ENCODE measurements around the gene RNF121.

RNF121 gene

GRCh38 chr11:72005347-72006260 lies 76.8 kb downstream of the RNF121 start:
- DNase-seq (ENCODE audit: low read depth in 2 of 2) = no peak

GRCh38 chr11:72006309-72007088 lies 77.7 kb downstream of the RNF121 start:
- no peak for DNase-seq (ENCODE audit: low read depth in 2 of 2)

- DNase-seq (ENCODE audit: low read depth in 2 of 2) = no peak
Measured at GRCh38 chr11:72007089-72007476, 78.2 kb downstream of the RNF121 start.

GRCh38 chr11:72007587-72007986 lies 78.7 kb downstream of the RNF121 start:
- no peak for DNase-seq (ENCODE audit: low read depth in 2 of 2)

- DNase-seq (ENCODE audit: low read depth in 2 of 2) = no peak
Measured at GRCh38 chr11:72008728-72009127, 79.9 kb downstream of the RNF121 start.

GRCh38 chr11:72009156-72009555 lies 80.3 kb downstream of the RNF121 start:
- DNase-seq (ENCODE audit: low read depth in 2 of 2) = no peak

GRCh38 chr11:72010529-72011233 lies 81.8 kb downstream of the RNF121 start:
- no peak for DNase-seq (ENCODE audit: low read depth in 2 of 2)

- DNase-seq (ENCODE audit: low read depth in 2 of 2) = no peak
Measured at GRCh38 chr11:72012091-72012630, 83.3 kb downstream of the RNF121 start.

GRCh38 chr11:72012897-72013721 lies 84.3 kb downstream of the RNF121 start:
- no peak for DNase-seq (ENCODE audit: low read depth in 2 of 2)

- DNase-seq (ENCODE audit: low read depth in 2 of 2) = no peak
Measured at GRCh38 chr11:72013765-72014711, 85.2 kb downstream of the RNF121 start.

GRCh38 chr11:72014761-72015320 lies 86.0 kb downstream of the RNF121 start:
- no peak for DNase-seq (ENCODE audit: low read depth in 2 of 2)

GRCh38 chr11:72015511-72016061 lies 86.7 kb downstream of the RNF121 start:
- no peak for DNase-seq (ENCODE audit: low read depth in 2 of 2)

GRCh38 chr11:72018171-72018570 lies 89.3 kb downstream of the RNF121 start:
- DNase-seq (ENCODE audit: low read depth in 2 of 2) = no peak

GRCh38 chr11:72023335-72023734 lies 94.5 kb downstream of the RNF121 start:
- DNase-seq (ENCODE audit: low read depth in 2 of 2) = no peak

GRCh38 chr11:72024069-72024754 lies 95.4 kb downstream of the RNF121 start:
- no peak for DNase-seq (ENCODE audit: low read depth in 2 of 2)

- DNase-seq (ENCODE audit: low read depth in 2 of 2) = no peak
Measured at GRCh38 chr11:72026090-72026489, 97.2 kb downstream of the RNF121 start.

- no peak for DNase-seq (ENCODE audit: low read depth in 2 of 2)
Measured at GRCh38 chr11:72030472-72031045, 101.7 kb downstream of the RNF121 start.

- no peak for DNase-seq (ENCODE audit: low read depth in 2 of 2)
Measured at GRCh38 chr11:72036687-72037086, 107.8 kb downstream of the RNF121 start.

Measured in stimulated activated CD4-positive, alpha-beta T cell treated with anti-CD3 and anti-CD28 coated beads, Interleukin-1b, Interleukin-23, amount 100 ng/mL, for 4 hours (primary cell).